HEK293T (cell line): ENCODE results near the gene RGS7.

Source experiments
- BHLHE40 ChIP-seq: fragments of 450-650 bp; IDR thresholded peaks from 2 replicates; pipeline ENCODE4 v1.6.1; 2016; ENCODE audit warnings: mild to moderate bottlenecking, moderate library complexity, borderline replicate concordance
- ELF4 ChIP-seq: fragments of 450-650 bp; IDR thresholded peaks from 2 replicates; pipeline ENCODE4 v1.6.1; 2017; ENCODE audit warnings: antibody characterized with exemption
- FOXK2 ChIP-seq: fragments of 450-650 bp; IDR thresholded peaks from 2 replicates; pipeline ENCODE4 v1.6.1; 2016; ENCODE audit warnings: mild to moderate bottlenecking
- FOXM1 ChIP-seq: fragments of 450-650 bp; IDR thresholded peaks from 2 replicates; pipeline ENCODE4 v1.6.1; 2017; ENCODE audit warnings: mild to moderate bottlenecking, borderline replicate concordance
- LEF1 ChIP-seq: fragments of 450-650 bp; IDR thresholded peaks from 2 replicates; pipeline ENCODE4 v1.6.1; 2017; ENCODE audit warnings: mild to moderate bottlenecking, borderline replicate concordance
- NFRKB ChIP-seq: fragments of 450-650 bp; IDR thresholded peaks from 2 replicates; pipeline ENCODE4 v1.6.1; 2016; ENCODE audit warnings: mild to moderate bottlenecking, moderate library complexity
- PKNOX1 ChIP-seq: fragments of 450-650 bp; IDR thresholded peaks from 2 replicates; pipeline ENCODE4 v1.6.1; 2016
- SP1 ChIP-seq: fragments of 450-650 bp; IDR thresholded peaks from 2 replicates; pipeline ENCODE4 v1.6.1; 2017
- SUZ12 ChIP-seq: fragments of 450-650 bp; IDR thresholded peaks from 2 replicates; pipeline ENCODE4 v1.6.1; 2016; ENCODE audit warnings: mild to moderate bottlenecking
- TARDBP ChIP-seq: fragments of 450-650 bp; IDR thresholded peaks from 2 replicates; pipeline ENCODE4 v1.6.1; 2016
- ZNF384 ChIP-seq: fragments of 450-650 bp; IDR thresholded peaks from 2 replicates; pipeline ENCODE4 v1.6.1; 2016

- no peak for TF ChIP-seq SUZ12
- TF ChIP-seq NFRKB: no peak
- TF ChIP-seq FOXM1: no peak
- no peak for TF ChIP-seq ZNF384
- TF ChIP-seq BHLHE40: no peak
- TF ChIP-seq FOXK2: no peak
- no peak for TF ChIP-seq TARDBP
- TF ChIP-seq SP1: no peak
- no peak for TF ChIP-seq ELF4
- no peak for TF ChIP-seq LEF1
- TF ChIP-seq PKNOX1: no peak
Observed at GRCh38 chr1:240831191-240831631, 525.8 kb downstream of the RGS7 start.
